Sigmoid colon (tissue), 4 donors: ENCODE results near the gene TEDC2.
A peak's percentile ranks its signal among the peaks of the same experiment; 100 is the strongest.

Experiments
- EP300 ChIP-seq, 4 donors: sonication (generic); formaldehyde crosslinking; IDR thresholded peaks; one replicate each; pipeline ENCODE4 v1.6.1; 2017; ENCODE audit warnings: antibody characterized with exemption in 4 of 4
- POLR2A ChIP-seq, 2 donors: fragments of 450-650 bp; IDR thresholded peaks; one replicate each; pipeline ENCODE4 v1.6.1; 2016; ENCODE audit warnings: antibody characterized with exemption in 2 of 2, mild to moderate bottlenecking in 2 of 2, moderate library complexity in 2 of 2
- POLR2AphosphoS5 ChIP-seq, 4 donors: sonication (generic); formaldehyde crosslinking; IDR thresholded peaks; one replicate each; pipeline ENCODE4 v1.6.1; 2017; ENCODE audit warnings: antibody characterized with exemption in 4 of 4
- TF ChIP-seq, protein P1 (sequence below), 4 experiments: fragments of 450-650 bp in 3 of 4; fragments of 200-600 bp in 1 of 4; IDR thresholded peaks; one replicate each; pipeline ENCODE4 v1.5.1; 2016 to 2019; ENCODE audit warnings: antibody characterized with exemption in 4 of 4, mild to moderate bottlenecking in 3 of 4, moderate library complexity in 2 of 4

DNA sequence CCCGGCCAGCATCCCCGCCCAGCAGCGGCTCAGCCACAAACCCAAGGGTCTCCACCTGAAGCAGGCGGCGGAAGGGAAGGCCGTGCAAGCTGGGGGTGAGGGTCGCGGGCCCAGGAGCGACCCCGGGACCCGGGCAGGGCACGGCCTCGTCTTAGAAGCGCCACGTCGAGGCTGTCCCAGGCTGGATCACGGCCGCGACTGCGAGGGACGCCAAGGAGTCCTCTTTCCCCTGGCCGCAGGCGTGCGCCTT, 31.2 kb upstream of the TEDC2 start:
- TF ChIP-seq, protein P1, sequence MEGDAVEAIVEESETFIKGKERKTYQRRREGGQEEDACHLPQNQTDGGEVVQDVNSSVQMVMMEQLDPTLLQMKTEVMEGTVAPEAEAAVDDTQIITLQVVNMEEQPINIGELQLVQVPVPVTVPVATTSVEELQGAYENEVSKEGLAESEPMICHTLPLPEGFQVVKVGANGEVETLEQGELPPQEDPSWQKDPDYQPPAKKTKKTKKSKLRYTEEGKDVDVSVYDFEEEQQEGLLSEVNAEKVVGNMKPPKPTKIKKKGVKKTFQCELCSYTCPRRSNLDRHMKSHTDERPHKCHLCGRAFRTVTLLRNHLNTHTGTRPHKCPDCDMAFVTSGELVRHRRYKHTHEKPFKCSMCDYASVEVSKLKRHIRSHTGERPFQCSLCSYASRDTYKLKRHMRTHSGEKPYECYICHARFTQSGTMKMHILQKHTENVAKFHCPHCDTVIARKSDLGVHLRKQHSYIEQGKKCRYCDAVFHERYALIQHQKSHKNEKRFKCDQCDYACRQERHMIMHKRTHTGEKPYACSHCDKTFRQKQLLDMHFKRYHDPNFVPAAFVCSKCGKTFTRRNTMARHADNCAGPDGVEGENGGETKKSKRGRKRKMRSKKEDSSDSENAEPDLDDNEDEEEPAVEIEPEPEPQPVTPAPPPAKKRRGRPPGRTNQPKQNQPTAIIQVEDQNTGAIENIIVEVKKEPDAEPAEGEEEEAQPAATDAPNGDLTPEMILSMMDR (IDR thresholded peaks at IDR 0.05): peak in 2 of 4 experiments; percentile 7 to 8
- TF ChIP-seq EP300 (IDR thresholded peaks at IDR 0.05) (no peak), POLR2AphosphoS5 (IDR thresholded peaks at IDR 0.05) (no peak), POLR2A (IDR thresholded peaks at IDR 0.05) (no peak)
